HG03159 (cell line): ENCODE measurements around the gene TESMIN.

Experiments used
- ATAC-seq: cut with Tn5 transposase; IDR thresholded peaks from one replicate; pipeline ENCODE4 v1.9.1; 2021; ENCODE audit warnings: mild to moderate bottlenecking, moderate library complexity; ENCODE audit not compliant: unreplicated experiment

TESMIN gene

GRCh38 chr11:68714060-68714856 is 37.1 kb downstream of the TESMIN start:
- no peak for ATAC-seq

- ATAC-seq = no peak
Observed at GRCh38 chr11:68711114-68711513, 40.2 kb downstream of the TESMIN start.

GRCh38 chr11:68710409-68710808 is 40.9 kb downstream of the TESMIN start:
- no peak for ATAC-seq

DNA sequence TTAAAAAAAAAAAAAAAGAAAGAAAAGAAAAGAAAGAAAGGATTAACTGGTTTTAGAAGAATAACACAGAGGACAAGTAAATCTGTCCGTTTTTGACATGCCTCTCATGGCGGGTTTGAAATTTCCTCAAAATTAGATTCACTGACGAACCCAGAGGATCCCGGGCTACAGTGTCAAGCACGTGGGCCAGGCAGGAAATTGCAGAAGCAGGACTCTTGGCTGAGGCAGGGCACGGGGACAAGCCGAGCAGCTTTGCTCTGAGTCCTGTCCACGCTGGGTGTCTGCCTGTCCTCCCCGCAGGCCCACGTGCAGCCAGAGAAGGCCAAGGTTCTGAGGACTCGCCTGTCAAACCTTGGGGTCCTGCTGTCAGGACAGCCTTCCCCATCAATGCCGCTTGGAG is 42.3 kb downstream of the TESMIN start:
- ATAC-seq = no peak

DNA sequence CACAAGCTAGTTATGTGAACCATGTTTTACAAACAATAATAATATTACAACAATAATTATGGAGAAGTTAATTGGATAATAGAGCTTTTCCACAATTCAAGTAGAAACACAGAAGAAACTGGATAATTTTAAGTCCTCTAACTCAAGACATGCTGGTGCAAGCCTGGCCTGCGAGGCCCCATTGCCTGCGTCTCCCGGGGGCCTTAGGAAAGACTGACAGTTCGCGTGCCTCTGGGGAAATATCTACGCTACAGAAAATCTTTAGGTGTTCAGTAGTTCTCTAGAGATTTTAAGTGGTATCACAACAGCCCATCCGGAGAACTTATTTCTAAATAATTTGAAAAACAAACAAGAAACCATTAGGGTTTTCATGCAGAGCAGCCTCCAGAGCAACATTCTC is 43.8 kb downstream of the TESMIN start:
- no peak for ATAC-seq

DNA sequence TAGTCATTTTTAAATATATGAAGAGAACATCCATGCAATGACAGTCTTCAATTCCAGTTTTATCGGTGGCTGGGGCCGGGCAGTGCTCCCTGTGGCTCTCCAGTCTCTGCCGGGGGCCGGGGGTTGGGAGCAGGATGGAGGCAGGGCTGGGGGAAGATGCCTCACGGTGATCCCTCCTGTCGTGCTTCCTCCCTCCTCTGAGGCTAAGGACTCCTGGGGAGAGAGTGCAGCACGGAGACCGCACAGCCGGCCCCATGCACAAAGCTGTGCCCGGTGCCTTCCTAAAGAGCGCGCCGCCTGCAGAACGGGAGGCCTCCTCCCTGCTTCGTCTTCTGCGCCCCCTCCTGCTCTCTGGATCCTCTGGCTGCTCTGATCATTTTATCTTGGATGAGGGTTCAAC is 46.4 kb downstream of the TESMIN start:
- ATAC-seq = no peak

DNA sequence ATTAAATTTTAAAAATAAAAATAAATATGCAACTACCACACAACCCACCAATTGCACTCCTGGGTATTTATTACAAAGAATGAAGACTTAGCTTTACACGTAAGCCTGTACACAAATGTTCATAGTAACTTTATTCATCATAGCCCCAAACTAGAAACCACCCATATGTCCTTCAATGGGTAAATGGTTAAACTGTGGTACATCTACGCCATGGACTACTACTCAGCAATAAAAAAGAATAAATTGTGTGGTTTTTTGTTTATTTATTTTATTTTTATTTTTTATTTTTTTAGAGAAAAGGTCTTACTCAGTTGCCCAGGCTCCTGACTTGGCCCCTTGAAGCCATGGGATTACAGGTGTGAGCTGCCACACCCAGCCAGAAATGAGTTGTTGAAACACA is 52.3 kb downstream of the TESMIN start:
- no peak for ATAC-seq

GRCh38 chr11:68695531-68695930 is 55.8 kb downstream of the TESMIN start:
- no peak for ATAC-seq

GRCh38 chr11:68694431-68695297 is 56.7 kb downstream of the TESMIN start:
- ATAC-seq = no peak

DNA sequence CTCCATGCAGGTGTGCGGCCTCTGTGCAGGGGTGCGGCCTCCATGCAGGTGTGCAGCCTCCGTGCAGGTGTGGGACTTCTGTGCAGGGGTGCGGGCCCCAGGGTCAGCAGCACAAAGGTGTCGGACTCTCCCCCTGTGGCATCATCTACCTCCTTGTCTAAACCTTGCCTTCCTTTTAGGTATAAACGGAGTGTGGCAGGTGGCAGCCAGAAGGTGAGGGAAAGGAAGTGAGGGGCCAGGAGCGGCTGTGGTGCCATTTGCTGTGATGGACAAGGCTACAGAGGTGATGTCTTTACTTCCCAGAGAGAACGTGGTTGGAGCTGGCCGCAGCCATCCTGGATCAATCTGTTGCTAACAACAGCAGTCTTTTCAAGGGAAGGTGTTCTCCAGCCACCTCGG is 57.8 kb downstream of the TESMIN start:
- no peak for ATAC-seq

- no peak for ATAC-seq
Observed at GRCh38 chr11:68692871-68693483, 58.3 kb downstream of the TESMIN start.

DNA sequence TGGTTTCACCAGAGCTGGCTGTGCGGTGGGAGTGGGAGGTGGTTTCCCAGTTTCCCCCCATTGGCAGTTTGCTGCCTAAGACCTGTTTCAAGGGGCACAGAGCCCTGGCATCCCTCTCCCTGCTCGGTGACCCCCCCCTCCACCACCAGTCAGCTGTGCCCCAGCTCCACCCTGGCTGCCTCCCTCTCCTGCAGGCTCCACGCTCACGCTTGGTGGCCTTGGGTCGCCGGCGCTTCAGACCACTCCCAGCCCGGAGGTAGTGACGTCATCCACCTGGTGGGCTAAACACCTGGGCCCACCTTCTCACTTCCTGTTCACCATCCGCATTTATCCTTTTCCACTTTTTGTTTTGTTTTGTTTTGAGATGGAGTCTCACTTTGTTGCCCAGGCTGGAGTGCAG is 59.2 kb downstream of the TESMIN start:
- no peak for ATAC-seq

DNA sequence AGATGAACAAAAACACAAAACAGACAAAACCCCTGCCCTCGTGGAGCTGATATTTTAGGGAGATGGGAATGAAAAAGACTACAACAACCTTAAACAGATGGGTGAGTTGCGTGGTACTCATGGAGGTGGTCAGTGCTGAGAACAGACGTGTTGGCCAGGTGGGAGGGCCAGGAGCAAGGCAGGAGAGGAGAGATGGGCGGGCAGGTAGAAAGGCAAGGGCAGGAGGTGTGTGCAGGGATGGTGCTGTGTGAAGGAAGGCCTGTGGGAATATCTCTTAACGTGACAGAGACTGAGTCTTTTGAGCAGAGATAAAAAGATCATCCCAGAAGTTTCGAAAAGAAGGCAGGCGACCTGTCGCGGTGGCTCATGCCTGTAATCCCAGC is 59.9 kb downstream of the TESMIN start:
- ATAC-seq = no peak

DNA sequence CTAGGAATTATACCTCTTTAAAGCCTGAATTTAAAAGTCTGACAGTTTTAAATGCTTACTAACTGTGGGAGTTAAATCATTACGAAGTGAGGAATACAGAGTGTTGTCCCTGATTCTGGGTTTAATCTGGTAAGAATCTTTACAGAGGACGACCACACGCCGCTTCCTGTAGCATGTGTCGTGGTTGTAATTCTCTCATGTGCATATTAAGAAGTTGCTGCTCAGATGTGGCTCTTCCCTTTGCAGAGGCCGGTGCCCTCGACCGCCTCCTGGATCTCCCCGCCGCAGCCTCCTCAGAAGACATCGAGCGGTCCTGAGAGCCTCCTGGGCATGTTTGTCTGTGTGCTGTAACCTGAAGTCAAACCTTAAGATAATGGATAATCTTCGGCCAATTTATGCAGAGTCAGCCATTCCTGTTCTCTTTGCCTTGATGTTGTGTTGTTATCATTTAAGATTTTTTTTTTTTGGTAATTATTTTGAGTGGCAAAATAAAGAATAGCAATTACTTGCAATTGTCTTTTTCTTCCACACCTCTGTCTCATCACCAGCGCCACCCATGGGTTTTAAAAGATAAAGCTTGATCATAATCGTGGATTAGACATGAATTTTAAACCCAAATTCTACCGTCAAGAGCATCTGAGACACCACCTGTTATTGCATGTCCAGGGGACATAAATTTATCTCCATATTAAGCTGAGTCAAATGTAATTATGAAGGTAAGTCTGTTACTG is 60.5 kb downstream of the TESMIN start:
- ATAC-seq = no peak

DNA sequence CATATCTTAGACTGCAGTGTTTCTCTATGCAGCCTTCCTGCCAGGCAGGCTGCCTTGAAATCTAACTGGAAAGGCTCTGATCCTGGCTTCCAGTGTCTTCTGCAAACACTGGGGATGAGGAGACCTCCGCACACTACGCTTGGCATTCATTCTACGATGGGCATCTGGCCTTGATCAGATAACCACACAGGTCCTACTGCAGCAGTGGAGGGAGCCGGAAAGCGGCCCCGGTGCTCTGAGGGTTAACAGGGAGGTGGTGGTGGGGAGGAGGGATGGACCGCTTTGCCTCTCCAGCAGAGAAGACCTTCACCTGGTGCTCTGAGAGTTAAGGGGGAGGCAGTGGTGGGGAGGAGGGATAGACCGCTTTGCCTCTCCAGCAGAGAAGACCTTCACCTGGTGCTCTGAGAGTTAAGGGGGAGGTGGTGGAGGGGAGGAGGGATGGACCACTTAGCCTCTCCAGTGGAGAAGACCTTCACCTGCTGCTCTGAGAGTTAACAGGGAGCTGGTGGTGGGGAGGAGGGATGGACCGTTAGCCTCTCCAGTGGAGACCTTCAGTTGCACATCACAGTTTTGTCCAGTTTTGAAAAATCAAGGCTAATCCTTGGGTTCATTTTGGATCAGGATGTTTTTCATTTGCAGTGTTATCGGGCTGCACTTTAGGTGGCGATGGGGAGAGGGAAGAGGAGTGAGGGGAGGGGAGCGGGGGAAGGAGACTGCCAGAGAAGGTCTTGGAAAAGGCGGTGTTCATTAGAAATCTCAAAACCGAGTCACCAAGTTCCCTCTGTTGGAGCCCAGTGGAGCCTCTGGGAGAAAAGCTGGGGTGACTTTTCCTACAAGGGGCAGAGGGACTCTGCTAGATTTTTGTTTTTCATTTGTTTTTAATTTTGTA is 61.3 kb downstream of the TESMIN start:
- ATAC-seq = no peak

- ATAC-seq = no peak
Observed at GRCh38 chr11:68688881-68689280, 62.4 kb downstream of the TESMIN start.

GRCh38 chr11:68687986-68688385 is 63.3 kb downstream of the TESMIN start:
- no peak for ATAC-seq

GRCh38 chr11:68687311-68687710 is 64.0 kb downstream of the TESMIN start:
- ATAC-seq = no peak

DNA sequence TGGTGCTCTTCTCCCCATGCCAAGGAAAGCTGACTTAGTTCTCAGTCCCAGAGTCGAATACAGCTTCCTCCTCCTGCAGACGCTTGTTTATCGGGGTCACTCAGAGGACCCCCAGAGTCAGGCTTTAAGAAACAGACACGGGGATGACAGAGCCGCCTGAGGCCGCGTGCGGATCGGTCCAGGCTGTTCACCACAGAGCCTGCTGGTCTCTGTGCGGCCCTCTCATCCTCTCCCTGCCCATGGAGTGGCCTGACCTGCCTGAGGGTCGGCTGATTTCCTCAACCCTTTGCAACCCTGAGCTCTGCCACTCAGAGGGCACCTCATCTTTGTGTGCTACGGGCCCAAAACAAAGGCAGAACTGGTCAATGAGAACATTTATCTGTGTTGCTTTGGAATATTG is 64.8 kb downstream of the TESMIN start:
- ATAC-seq = no peak
